ENCODE data around the gene CLEC16A.

GRCh38 chr16:10916534-10916933, 27.8 kb upstream of the CLEC16A start:
- TF ChIP-seq CTCF (IDR thresholded peaks at IDR 0.05) (no peak), EZH2 (IDR thresholded peaks at IDR 0.05; ENCODE audit: borderline replicate concordance, insufficient read depth, low read depth, low read length, poor library complexity, severe bottlenecking) (no peak)
